Body of pancreas (tissue), 4 donors: ENCODE results near the gene RXFP4.

Experiments
- POLR2A ChIP-seq, 3 donors: fragments of 450-650 bp; IDR thresholded peaks; one replicate each; pipeline ENCODE4 v1.6.1; 2016; ENCODE audit warnings: antibody characterized with exemption in 3 of 3, mild to moderate bottlenecking in 2 of 3
- TF ChIP-seq, protein P1 (sequence below), 7 experiments: fragments of 450-650 bp in 4 of 7; fragments of 200-600 bp in 3 of 7; sonication (generic) in 3 of 7; IDR thresholded peaks; one replicate each; pipeline ENCODE4 v1.5.1; 2016 to 2019; ENCODE audit warnings: antibody characterized with exemption in 7 of 7

- TF ChIP-seq POLR2A (IDR thresholded peaks at IDR 0.05): no peak
- TF ChIP-seq, protein P1, sequence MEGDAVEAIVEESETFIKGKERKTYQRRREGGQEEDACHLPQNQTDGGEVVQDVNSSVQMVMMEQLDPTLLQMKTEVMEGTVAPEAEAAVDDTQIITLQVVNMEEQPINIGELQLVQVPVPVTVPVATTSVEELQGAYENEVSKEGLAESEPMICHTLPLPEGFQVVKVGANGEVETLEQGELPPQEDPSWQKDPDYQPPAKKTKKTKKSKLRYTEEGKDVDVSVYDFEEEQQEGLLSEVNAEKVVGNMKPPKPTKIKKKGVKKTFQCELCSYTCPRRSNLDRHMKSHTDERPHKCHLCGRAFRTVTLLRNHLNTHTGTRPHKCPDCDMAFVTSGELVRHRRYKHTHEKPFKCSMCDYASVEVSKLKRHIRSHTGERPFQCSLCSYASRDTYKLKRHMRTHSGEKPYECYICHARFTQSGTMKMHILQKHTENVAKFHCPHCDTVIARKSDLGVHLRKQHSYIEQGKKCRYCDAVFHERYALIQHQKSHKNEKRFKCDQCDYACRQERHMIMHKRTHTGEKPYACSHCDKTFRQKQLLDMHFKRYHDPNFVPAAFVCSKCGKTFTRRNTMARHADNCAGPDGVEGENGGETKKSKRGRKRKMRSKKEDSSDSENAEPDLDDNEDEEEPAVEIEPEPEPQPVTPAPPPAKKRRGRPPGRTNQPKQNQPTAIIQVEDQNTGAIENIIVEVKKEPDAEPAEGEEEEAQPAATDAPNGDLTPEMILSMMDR (IDR thresholded peaks at IDR 0.05): no peak
These were observed 34.8 kb downstream of the RXFP4 start for GRCh38 chr1:155976062-155976912.
